Neural cell (in vitro differentiated cells): ENCODE results near the gene RAB1B. TPM values are rescaled to one million over a fixed set of nuclear protein-coding genes. Genes with fewer than 3 reads are reported as not detected.

Experiments
- H2AFZ ChIP-seq: fragments of 200-600, 300-800 bp; sonication (generic), shearing (Covaris generic); 2 replicates; pipeline ENCODE4 v1.6.0; 2014; ENCODE audit warnings: low read depth, mild to moderate bottlenecking, antibody characterized with exemption, low read length, moderate library complexity
- H3F3A ChIP-seq: fragments of 200-600 bp; shearing (Covaris generic); 2 replicates; pipeline ENCODE4 v1.6.1; 2016; ENCODE audit warnings: mild to moderate bottlenecking, moderate library complexity, mixed read lengths, antibody characterized with exemption, low read length; ENCODE audit not compliant: insufficient read depth, poor library complexity, severe bottlenecking
- H3K27ac ChIP-seq: fragments of 200-600, 300-800 bp; sonication (generic), shearing (Covaris generic); 2 replicates; pipeline ENCODE4 v1.5.1; 2014; ENCODE audit warnings: mild to moderate bottlenecking, low read length, moderate library complexity
- H3K27me3 ChIP-seq: fragments of 300-800, 200-600 bp; sonication (generic), shearing (Covaris generic); 2 replicates; pipeline ENCODE4 v1.6.0; 2014; ENCODE audit warnings: mild to moderate bottlenecking, low read depth, low read length, moderate library complexity; ENCODE audit not compliant: insufficient read depth
- H3K36me3 ChIP-seq: fragments of 300-800, 200-600 bp; sonication (generic), shearing (Covaris generic); 2 replicates; pipeline ENCODE4 v1.5.1; 2014; ENCODE audit warnings: mild to moderate bottlenecking, antibody characterized with exemption, low read length, moderate library complexity; ENCODE audit not compliant: insufficient read depth
- H3K4me2 ChIP-seq: fragments of 300-800, 200-600 bp; sonication (generic), shearing (Covaris generic); 2 replicates; pipeline ENCODE4 v1.6.0; 2014; ENCODE audit warnings: mild to moderate bottlenecking, low read length
- H3K4me3 ChIP-seq: fragments of 300-800, 200-600 bp; sonication (generic), shearing (Covaris generic); 2 replicates; pipeline ENCODE4 v1.5.1; 2014; ENCODE audit warnings: mild to moderate bottlenecking, low read length, moderate library complexity
- H3K79me2 ChIP-seq: fragments of 200-600 bp; shearing (Covaris generic); replicated peaks from 2 replicates; pipeline ENCODE4 v1.6.0; 2014; ENCODE audit warnings: mild to moderate bottlenecking, low read length, moderate library complexity; ENCODE audit not compliant: insufficient read depth
- H3K9ac ChIP-seq: fragments of 300-800, 200-600 bp; sonication (generic), shearing (Covaris generic); 2 replicates; pipeline ENCODE4 v1.6.1; 2016; ENCODE audit warnings: mild to moderate bottlenecking, low read length, mixed read lengths
- H3K9me2 ChIP-seq: fragments of 200-600 bp; shearing (Covaris generic); 2 replicates; pipeline ENCODE4 v1.6.1; 2016; ENCODE audit warnings: mild to moderate bottlenecking, low read length, mixed read lengths; ENCODE audit not compliant: insufficient read depth
- H3K9me3 ChIP-seq: fragments of 200-600, 300-800 bp; sonication (generic), shearing (Covaris generic); 2 replicates; pipeline ENCODE4 v1.6.1; 2016; ENCODE audit warnings: mild to moderate bottlenecking, mixed run types, low read length, moderate library complexity, mixed read lengths
- H4K20me1 ChIP-seq: fragments of 200-600 bp; shearing (Covaris generic); 2 replicates; pipeline ENCODE4 v1.6.1; 2016; ENCODE audit warnings: mild to moderate bottlenecking, mixed run types; ENCODE audit not compliant: insufficient read depth
- EP300 ChIP-seq: fragments of 450-650 bp; conservative IDR thresholded peaks from 2 replicates; pipeline ENCODE4 v1.6.1; 2014; ENCODE audit warnings: antibody characterized with exemption, mild to moderate bottlenecking, moderate library complexity; ENCODE audit not compliant: poor library complexity, severe bottlenecking
- EZH2 ChIP-seq: fragments of 200-600, 300-800 bp; shearing (Covaris generic), sonication (generic); IDR thresholded peaks from 2 replicates; pipeline ENCODE4 v1.6.1; 2014; ENCODE audit warnings: antibody characterized with exemption, low read length, borderline replicate concordance, mild to moderate bottlenecking; ENCODE audit not compliant: insufficient read depth, poor library complexity, severe bottlenecking
- MXI1 ChIP-seq: fragments of 450-650 bp; conservative IDR thresholded peaks from 2 replicates; pipeline ENCODE4 v1.6.1; 2014; ENCODE audit warnings: antibody characterized with exemption, mild to moderate bottlenecking; ENCODE audit not compliant: poor library complexity, severe bottlenecking
- POLR2AphosphoS5 ChIP-seq: IDR thresholded peaks from 2 replicates; pipeline ENCODE4 v1.6.1; 2012
- RAD21 ChIP-seq: fragments of 450-650 bp; conservative IDR thresholded peaks from 2 replicates; pipeline ENCODE4 v1.6.1; 2014; ENCODE audit warnings: antibody characterized with exemption, mild to moderate bottlenecking, moderate library complexity
- SMC3 ChIP-seq: fragments of 450-650 bp; conservative IDR thresholded peaks from 2 replicates; pipeline ENCODE4 v1.6.1; 2014; ENCODE audit warnings: antibody characterized with exemption, mild to moderate bottlenecking, moderate library complexity; ENCODE audit not compliant: poor library complexity
- TAF1 ChIP-seq: IDR thresholded peaks from 2 replicates; pipeline ENCODE4 v1.6.1; 2012; ENCODE audit warnings: low read depth
- polyA plus RNA-seq: library from polyadenylated mRNA; depleted of rRNA; stranded (reverse); fragments of >200 nt; gene quantifications from 2 replicates; pipeline ENCODE4 v1.2.3, GENCODE V29; 2014
- TF ChIP-seq, protein P1 (sequence below): IDR thresholded peaks from 2 replicates; pipeline ENCODE4 v1.6.1; 2012; ENCODE audit warnings: borderline replicate concordance
- TF ChIP-seq, protein P2 (sequence below): fragments of 450-650 bp; IDR thresholded peaks from 2 replicates; pipeline ENCODE4 v1.5.1; 2014; ENCODE audit warnings: antibody characterized with exemption, mild to moderate bottlenecking, moderate library complexity; ENCODE audit not compliant: poor library complexity, severe bottlenecking

RAB1B gene
- polyA plus RNA-seq, 1 donor from 2014 or later: 27.2 TPM

DNA sequence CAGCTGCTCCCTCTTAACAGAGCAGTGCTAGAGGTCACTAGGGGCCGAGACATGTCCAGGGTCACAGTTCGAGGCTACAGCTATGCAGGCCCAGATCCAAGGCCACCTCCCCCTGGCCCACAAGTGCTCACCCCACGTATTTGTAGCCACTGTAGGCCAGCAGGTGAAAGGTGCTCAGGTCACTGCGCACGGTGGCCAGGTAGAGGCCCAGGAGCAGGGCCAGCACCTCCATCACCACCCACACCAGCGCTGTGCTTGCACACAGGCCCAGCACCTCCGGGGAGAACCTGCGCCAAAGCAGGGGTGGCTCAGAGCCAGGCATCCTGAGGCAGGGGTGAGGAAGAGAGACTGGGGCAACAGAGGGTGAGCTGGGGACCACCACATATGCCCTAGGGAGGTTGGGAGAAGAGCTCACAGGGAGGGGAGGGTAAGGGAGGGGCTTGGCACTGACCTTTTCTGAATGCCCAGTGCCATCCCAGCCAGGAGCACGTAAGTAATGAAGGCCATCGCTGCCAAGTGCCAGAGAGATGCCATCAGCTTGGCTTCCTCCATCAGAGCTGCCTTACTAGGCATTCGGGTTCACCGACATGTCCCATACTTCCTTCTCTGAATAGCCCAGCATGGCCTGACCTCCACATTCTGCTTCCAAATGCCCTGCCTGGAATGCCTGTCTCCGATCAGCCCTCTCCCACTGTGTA lies 17.0 kb downstream of the RAB1B start:
- H2AFZ ChIP-seq: no peak overlapping the region
- H3K4me2 ChIP-seq: no peak overlapping the region
- H4K20me1 ChIP-seq: peaks cover 8% of the 10 kb centered on the region
- H3K27me3 ChIP-seq: peaks cover 4% of the 10 kb centered on the region
- H3K9me3 ChIP-seq: no peaks in the 10 kb centered on the region
- no peak overlapping the region for H3K4me3 ChIP-seq
- no peak overlapping the region for H3K27ac ChIP-seq
- H3K79me2 ChIP-seq: peaks cover 49% of the 10 kb centered on the region
- no peaks in the 10 kb centered on the region for H3K9me2 ChIP-seq
- no peak for TF ChIP-seq POLR2AphosphoS5
- no peak for TF ChIP-seq RAD21
- TF ChIP-seq, protein P1, sequence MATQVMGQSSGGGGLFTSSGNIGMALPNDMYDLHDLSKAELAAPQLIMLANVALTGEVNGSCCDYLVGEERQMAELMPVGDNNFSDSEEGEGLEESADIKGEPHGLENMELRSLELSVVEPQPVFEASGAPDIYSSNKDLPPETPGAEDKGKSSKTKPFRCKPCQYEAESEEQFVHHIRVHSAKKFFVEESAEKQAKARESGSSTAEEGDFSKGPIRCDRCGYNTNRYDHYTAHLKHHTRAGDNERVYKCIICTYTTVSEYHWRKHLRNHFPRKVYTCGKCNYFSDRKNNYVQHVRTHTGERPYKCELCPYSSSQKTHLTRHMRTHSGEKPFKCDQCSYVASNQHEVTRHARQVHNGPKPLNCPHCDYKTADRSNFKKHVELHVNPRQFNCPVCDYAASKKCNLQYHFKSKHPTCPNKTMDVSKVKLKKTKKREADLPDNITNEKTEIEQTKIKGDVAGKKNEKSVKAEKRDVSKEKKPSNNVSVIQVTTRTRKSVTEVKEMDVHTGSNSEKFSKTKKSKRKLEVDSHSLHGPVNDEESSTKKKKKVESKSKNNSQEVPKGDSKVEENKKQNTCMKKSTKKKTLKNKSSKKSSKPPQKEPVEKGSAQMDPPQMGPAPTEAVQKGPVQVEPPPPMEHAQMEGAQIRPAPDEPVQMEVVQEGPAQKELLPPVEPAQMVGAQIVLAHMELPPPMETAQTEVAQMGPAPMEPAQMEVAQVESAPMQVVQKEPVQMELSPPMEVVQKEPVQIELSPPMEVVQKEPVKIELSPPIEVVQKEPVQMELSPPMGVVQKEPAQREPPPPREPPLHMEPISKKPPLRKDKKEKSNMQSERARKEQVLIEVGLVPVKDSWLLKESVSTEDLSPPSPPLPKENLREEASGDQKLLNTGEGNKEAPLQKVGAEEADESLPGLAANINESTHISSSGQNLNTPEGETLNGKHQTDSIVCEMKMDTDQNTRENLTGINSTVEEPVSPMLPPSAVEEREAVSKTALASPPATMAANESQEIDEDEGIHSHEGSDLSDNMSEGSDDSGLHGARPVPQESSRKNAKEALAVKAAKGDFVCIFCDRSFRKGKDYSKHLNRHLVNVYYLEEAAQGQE: no peak
- no peak for TF ChIP-seq MXI1
- TF ChIP-seq TAF1: no peak
- no peak overlapping the region for H3K9ac ChIP-seq
- no peaks in the 10 kb centered on the region for H3K36me3 ChIP-seq
- no peaks in the 10 kb centered on the region for H3F3A ChIP-seq

DNA sequence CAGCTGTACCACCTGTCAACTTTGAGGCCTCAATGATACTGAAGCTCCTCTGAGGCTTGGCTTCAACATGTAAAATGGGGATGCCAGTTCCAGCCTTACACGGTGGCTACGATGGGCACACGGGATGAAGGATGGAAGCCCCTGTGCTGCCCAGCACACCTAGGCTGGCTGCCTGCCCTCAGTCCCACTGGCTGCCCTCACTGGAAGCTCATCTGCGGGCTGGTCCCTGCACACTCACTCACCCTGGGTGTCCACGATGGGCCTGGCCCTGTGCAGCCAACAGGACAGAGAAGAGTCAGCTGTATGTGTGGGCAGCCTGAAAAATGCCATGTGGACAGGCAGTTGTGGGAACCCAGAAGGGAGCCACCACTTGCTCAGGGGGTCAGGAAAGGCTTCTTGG lies 18.3 kb downstream of the RAB1B start:
- H3K9me3 ChIP-seq: no peaks in the 10 kb centered on the region
- H4K20me1 ChIP-seq: peaks cover 8% of the 10 kb centered on the region
- peaks cover 16% of the 10 kb centered on the region for H3K27me3 ChIP-seq
- no peak overlapping the region for H3K27ac ChIP-seq
- TF ChIP-seq, protein P2, sequence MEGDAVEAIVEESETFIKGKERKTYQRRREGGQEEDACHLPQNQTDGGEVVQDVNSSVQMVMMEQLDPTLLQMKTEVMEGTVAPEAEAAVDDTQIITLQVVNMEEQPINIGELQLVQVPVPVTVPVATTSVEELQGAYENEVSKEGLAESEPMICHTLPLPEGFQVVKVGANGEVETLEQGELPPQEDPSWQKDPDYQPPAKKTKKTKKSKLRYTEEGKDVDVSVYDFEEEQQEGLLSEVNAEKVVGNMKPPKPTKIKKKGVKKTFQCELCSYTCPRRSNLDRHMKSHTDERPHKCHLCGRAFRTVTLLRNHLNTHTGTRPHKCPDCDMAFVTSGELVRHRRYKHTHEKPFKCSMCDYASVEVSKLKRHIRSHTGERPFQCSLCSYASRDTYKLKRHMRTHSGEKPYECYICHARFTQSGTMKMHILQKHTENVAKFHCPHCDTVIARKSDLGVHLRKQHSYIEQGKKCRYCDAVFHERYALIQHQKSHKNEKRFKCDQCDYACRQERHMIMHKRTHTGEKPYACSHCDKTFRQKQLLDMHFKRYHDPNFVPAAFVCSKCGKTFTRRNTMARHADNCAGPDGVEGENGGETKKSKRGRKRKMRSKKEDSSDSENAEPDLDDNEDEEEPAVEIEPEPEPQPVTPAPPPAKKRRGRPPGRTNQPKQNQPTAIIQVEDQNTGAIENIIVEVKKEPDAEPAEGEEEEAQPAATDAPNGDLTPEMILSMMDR: no peak
- TF ChIP-seq, protein P1: no peak
- TF ChIP-seq EZH2: no peak
- no peak for TF ChIP-seq RAD21
- no peak for TF ChIP-seq SMC3
- TF ChIP-seq POLR2AphosphoS5: no peak
- TF ChIP-seq EP300: no peak
- TF ChIP-seq TAF1: no peak
- TF ChIP-seq MXI1: no peak
- H3K9ac ChIP-seq: peak overlapping the region; percentile 9
- H3K36me3 ChIP-seq: no peaks in the 10 kb centered on the region
- H3K9me2 ChIP-seq: no peaks in the 10 kb centered on the region
- peaks cover 36% of the 10 kb centered on the region for H3K79me2 ChIP-seq
- H2AFZ ChIP-seq: no peak overlapping the region
- no peaks in the 10 kb centered on the region for H3F3A ChIP-seq
- H3K4me3 ChIP-seq: no peak overlapping the region
- H3K4me2 ChIP-seq: no peak overlapping the region
